NCI-H345 treated with DMSO at 0.1 percent for 48 hours (cell line): ENCODE data around the gene KRTAP4-5.
"Not testable (repeated sequence)": the region's sequence is repeated elsewhere in the genome, so short reads cannot be mapped to it uniquely, and the experiment has no call there.

Source experiments
- DNase-seq: peaks from one replicate; lab custom pipeline; 2025; ENCODE audit not compliant: unreplicated experiment; lab: John Stamatoyannopoulos, UW

The KRTAP4-5 gene

DNA sequence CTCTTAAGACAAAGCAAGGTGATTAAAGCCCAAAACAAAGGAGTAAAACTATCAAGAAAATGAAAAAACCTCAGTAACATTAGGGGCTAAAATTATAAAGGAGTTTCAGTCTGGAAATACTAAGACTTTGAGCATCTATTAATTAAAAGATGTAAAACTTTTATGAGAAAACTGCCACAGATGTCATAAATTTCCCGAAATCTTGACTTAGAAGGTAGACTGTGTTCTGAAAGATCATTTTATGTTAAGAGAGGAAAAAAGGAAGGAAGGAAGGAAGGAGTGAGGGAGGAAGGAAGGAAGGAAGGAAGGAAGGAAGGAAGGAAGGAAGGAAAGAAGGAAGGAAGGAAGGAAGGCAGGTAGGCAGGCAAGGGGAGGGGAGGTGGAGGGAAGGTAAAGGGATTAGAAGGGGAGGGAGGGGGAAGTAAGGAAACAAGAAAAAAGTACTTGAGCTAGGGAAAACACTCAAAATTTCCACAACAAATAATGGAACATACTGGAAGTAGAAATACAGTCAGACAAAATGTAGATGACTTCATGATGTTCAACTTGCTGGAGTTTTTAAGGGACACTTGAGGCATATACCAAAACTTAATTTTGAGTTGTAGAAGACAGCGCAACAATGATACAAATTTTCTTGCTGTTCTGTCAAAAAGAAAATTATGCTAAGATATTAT, 2.0 kb downstream of the KRTAP4-5 start:
- DNase-seq = no peak

DNA sequence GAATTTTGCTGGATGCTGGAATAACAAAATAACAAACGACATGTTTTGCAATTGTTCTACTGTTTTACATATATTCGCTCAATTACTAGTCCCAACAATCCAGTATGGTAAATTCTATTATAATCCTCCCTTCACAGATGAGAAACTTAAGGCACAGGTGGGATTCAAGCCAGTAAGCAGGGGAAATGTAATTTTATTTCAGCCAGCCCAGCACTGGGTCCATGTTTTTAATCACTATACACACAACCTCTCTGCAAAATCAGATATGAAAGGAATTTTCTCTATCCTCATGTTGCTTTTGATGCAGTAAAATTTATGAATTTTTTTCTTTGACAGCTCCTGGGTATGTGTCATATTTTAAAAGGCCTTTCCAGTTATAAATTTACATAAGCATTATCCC, 4.4 kb downstream of the KRTAP4-5 start:
- no peak for DNase-seq

DNA sequence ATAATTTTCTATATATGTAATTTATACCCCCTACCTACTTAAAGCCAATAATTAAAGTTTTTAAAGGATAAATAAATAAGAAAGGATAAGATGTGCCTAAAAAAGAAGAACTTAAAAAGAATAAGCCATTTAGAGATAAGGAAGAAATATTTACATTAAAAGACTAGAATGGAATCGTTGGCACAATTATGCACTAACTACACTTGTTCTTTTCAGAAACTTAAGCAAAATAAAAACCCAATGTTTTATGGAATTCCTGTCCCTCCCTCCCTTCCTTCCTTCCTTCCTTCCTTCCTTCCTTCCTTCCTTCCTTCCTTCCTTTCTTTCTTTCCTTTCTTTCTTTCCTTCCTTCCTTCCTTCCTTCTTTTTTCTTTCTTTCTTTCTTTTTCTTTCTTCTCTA, 4.8 kb downstream of the KRTAP4-5 start:
- DNase-seq = no peak

DNA sequence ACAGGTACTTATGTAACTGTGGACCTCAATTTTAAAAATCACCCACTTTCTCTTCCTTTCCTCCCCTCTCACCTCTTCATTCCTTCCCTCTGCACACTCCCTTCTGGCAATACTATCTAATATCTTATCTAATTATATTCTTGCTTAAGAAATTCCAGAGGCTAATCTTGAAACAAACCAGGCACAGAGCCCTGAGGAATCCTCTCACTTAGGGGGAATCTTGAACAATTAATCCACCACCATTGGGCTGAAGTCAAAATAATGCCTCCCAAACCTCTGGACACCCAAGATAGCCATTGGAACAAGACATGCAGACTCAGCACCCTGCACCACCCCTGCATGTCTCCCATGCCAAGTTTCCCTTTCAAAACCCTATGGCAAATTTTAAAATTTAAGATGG, 8.3 kb downstream of the KRTAP4-5 start:
- no peak for DNase-seq

DNA sequence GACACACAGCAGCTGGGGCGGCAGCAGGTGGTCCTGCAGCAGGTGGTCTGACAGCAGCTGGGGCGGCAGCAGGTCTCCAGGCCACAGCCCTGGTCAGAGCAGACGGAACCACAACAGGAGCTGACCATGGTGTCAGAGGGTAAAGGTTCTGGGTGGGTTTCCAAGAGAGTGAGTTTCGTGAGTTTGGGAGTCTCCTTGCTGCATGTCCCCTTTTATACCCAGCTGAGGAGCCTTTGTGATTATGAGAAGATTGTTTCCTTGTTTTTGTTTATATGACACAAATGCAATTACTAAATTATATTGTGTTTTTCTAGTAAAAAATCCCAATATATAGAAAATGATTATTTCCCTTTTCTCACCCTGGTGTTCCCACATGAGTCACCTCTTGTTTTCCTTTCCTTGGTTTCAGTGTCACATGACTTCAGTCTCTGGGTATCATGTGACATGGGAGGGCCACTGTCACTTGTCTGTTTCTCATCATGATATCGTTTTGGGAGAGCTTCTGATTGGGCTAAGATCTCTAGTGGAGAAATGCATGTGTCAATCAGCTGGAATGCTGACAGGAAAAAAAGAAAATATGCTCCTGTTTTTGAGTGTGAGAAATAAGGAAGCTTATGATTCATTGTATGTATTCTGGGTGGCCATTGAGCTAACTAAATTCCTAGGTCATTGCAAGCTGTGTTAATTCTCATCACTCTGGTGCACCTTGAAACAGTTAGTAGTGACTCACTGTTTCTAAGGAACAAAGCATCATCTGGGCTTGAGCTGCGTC, 9.1 kb downstream of the KRTAP4-5 start, which contains the start of gene KRTAP4-6:
KRTAP4-6 (minus strand) TSS at position 185 of the 772 bp plus-strand sequence; CDS start at position 128, 57 bp downstream.
- no peak for DNase-seq

DNA sequence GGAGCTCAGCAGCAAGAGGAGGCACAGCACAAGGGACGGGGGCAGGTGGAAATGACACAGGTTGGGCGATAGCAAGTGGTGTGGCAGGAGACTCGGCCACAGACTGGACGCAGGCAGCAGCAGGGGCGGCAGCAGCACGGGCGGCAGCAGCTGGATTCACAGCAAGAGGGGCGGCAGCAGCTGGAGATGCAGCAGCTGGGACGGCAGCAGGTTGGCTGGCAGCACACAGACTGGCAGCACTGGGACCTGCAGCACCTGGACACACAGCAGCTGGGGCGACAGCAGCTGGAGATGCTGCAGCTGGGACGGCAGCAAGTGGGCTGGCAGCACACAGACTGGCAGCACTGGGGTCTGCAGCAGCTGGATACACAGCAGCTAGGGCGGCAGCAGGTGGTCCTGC, 9.8 kb downstream of the KRTAP4-5 start:
- not testable (repeated sequence) for DNase-seq

DNA sequence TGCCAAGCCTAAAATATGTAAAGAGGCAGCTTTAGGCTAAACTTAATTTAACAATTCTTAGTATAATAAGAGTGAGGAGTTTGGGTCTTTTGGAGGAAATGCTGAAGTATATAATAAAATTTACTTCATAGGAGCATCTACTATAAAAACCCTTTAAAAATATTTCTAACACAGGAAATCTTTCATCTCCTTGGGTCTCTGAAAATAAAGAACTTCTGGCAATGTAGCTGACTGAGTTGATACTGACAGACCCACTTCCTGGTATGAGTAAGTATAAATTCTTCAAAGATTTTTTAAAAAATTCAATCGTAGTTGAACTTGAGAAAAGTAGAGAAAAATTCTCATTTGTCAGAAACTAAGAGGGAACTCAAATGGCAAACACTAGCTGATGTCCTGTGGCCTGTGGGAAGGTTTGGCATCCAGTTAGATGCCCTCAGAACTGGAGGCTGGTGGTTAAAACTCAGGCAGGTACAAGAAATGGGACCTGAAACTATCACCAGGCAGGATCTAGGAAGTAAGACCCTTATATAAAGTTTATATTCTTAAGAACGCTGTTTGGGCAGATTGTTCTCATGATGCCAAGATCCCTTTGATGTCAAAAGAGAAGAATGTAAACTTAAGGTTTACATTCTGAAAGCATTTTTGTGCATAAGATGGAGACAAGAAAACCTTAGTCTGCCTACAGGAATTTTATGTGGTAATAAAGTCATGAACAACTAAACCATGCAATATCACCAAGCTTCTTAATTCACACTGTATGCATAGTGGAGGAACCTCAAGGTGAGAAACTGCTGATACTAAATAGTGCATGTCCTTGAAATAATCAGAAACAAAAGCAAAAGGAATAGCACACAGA, 15.5 kb downstream of the KRTAP4-5 start:
- no peak for DNase-seq

DNA sequence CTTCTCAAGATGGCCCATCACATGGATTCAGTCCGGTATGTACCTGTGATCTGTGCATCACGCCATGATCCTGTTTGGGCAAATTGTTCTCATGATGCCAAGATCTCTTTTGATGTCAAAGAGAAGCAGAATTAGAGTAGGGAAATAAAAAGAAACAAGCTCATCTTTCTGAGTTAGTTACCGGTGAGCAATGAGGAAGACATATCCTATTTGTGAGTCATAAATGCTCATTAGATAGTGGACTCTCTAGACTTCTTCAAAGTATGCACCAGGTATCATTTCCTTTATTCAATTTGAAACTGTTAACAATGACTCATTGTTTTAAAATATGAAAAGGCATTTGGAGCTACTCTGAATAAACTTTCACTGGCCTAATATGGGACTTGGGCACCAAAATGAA, 17.6 kb downstream of the KRTAP4-5 start:
- no peak for DNase-seq

DNA sequence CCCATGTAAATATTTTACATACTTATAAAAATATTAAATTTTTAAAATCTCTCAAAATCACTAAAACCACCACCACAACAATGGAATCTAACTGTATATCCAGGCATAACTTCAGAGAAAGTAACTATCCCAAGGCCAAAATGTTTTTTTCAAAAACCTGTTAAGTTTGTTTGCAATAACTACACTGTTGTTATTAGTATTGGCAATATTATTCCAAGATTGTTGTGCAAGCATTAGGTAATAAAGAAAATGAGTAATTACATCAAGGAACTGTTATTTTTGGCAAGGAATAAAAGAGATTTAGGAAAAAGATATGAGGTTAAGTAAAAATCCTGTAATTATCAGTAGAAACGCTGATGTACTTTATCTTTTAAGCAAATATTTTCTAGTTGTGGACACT, 22.3 kb downstream of the KRTAP4-5 start:
- DNase-seq = no peak

DNA sequence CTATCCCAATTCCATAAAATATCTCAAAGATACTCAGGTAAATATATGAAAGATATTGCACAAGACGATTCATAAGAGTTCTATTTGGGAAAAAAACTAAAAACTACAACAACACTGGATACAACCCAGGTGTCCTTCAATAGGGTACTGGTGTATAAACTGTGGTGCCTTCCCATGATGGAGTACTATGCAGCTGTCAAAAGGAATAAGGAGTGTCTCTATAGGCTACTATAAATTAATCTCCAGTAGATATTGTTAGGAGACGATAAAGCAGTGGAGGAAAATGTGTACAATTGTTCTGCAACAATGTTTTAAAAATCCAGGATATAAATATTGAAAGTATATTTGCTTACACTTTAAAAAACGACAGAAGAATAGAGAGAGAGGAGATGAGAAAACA, 23.2 kb downstream of the KRTAP4-5 start:
- no peak for DNase-seq

DNA sequence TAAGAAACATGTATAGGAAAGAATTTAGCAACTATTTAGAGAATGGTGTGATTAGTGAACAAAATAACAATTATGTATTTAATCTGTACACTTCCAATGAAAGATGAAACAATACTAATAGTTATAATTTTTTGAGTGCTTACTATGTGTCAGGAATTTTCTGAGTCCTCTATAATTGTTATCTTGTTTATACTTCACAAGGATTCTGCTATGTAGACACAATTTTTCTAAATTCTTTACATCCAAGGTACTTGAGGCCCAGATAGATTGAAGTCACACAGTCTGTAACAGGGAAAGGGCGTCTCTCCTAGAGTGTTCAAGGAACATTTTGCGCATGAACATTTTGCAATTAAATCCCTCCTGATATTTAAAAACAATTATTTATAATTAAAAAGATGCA, 24.6 kb downstream of the KRTAP4-5 start:
- no peak for DNase-seq

DNA sequence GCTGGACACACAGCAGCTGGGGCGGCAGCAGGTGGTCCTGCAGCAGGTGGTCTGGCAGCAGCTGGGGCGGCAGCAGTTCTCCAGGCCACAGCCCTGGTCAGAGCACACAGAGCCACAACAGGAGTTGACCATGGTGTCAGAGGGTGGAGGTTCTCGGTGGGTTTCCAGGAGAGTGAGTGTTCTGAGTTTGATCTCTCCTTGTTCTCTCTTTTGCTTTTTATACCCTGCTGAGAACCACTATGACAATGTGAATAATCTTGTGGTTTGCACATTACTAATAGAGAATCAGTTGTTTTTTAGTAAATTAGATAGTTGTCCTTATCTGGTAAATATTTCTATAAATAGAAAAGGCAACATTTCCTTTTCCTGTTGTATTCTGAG, 25.6 kb downstream of the KRTAP4-5 start, which contains the start of gene KRTAP4-12:
KRTAP4-12 (minus strand) TSS at position 192 of the 381 bp plus-strand sequence; CDS start at position 132, 60 bp downstream.
- not testable (repeated sequence) for DNase-seq

DNA sequence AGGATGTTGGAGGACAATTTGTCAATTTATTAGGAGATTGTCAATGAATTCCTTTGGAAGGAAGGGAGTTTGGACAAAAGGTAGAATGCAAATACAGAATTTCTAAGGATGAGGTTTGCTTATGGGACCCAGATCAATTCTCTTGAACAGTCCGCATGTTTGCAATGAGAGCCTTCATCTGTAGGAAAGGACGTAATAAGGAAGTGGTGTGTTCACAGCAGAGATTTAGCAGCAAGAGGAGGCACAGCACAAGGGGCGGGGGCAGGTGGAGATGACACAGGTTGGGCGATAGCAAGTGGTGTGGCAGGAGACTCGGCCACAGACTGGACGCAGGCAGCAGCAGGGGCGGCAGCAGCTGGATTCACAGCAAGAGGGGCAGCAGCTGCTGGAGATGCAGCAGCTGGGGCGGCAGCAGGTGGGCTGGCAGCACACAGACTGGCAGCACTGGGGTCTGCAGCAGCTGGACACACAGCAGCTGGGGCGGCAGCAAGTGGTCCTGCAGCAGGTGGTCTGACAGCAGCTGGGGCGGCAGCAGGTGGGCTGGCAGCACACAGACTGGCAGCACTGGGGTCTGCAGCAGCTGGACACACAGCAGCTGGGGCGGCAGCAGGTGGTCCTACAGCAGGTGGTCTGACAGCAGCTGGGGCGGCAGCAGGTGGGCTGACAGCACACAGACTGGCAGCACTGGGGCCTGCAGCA, 26.2 kb downstream of the KRTAP4-5 start:
- DNase-seq = not testable (repeated sequence)

DNA sequence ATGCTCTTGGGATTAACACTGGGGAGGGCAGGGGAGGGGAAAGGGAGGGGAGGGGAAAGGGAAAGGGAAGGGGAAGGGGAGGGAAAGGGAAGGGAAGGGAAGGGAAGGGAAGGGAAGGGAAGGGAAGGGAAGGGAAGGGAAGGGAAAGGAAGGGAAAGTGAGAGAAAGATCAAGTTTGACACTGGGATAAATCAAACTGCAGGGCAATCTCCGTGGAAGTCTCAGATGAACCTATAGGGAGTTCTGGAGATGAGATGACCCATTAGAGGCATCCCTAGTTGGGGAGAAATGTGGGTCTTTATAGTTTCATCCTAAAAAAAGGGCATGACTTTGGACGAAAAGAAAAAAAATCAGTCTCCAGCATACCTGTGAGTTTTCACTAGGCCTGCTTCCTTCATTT, 27.9 kb downstream of the KRTAP4-5 start:
- no peak for DNase-seq

DNA sequence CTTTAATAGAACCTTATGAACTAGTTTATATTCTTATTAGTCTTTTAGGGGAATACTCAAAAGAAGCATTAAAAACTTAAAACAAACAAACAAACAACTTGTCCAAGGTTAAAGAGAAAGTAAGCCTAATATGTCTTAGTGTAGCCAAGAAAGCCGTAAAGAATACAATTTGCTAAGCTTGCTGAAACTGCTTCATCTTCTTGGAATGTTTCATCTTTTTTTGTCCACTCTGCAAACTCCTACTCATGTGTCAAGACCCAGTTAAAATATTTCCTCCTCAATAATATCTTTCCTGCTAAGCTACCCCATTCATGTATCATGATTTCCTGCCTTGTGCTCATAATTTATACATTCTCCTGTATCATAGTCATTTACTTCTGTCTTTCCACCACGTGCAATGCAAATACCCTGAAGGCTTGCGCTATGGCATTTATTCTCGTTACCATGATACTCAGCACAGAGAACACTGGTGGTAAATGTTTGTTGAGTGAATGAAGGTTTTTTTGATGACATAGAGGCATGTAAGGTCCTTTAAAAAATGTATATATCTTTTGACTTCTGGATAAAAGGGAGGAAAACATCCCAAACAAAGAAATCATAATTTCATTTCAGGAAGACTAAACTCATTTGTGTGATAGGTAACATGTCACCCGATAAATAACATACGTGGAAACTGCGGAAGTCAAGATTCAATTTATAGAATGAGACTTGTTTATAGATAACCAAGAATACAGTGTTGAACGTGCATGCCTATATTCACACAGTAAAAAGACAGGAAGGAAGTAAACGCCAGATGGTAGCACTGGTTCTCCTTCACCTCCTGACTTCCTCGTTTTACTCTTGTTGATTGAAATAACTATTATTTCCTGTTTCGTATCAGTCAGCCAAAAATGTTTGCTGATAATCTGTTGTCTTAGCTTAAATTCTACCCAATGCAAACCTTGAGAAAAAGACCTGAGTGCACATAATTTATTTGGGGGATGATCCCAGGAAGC, 29.6 kb downstream of the KRTAP4-5 start:
- DNase-seq = not testable (repeated sequence)

DNA sequence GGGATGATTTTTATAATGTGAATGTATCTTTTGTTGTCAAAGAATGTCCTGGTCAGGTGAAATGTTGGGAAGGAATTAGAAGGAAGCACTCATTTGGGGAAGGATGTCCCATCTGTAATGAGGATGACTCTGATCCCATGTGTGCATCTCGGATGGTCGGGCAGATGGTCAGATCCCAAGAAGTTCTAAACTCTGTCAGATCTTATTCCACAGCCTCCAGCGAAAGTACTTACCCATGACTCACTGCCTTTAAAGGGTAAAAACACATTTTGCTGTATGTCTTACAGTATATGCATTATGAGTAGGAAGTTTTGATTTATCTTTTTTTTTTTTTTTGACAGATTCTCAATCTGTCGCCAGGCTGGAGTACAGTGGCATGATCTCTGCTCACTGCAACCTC, 30.9 kb downstream of the KRTAP4-5 start:
- no peak for DNase-seq

DNA sequence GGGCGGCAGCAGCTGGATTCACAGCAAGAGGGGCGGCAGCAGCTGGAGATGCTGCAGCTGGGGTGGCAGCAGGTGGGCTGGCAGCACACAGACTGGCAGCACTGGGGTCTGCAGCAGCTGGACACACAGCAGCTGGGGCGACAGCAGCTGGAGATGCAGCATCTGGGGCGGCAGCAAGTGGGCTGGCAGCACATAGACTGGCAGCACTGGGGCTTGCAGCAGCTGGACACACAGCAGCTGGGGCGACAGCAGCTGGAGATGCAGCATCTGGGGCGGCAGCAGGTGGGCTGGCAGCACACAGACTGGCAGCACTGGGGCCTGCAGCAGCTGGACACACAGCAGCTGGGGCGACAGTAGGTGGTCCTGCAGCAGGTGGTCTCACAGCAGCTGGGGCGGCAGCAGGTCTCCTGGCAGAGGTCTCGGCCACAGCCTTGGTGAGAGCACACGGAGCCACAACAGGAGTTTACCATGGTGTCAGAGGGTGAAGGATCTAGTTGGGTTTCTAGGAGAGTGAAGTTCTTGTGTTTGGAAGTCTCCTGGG, 31.7 kb downstream of the KRTAP4-5 start, which contains the start of gene KRTAP4-11:
KRTAP4-11 (minus strand) TSS at position 528 of the 541 bp plus-strand sequence; CDS start at position 470, 58 bp downstream.
- DNase-seq = not testable (repeated sequence)

DNA sequence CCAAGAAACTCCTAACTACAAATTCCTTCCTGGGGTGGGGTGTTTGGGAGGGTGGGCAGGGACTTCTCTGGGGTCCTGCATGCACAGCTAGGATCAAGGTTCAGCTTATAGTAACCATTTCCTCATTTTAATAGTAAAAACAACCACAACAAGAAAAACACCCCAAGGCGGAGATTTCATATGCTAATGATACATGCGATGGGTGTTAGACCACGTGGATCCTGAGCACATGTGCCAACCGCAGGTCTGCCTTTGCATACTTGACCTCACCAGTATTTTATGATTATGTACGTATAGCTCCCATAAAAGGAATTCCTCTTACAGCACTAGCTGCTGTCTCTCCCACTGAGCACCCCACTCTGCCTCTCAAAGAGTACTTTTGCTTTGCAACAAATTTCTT, 33.3 kb downstream of the KRTAP4-5 start:
- DNase-seq = no peak
